ENCODE measurements around the gene UBXN4. TPM values are rescaled to one million over a fixed set of nuclear protein-coding genes. Genes with fewer than 3 reads are reported as not detected.

Gene UBXN4
- total and polyA plus RNA-seq, 2 of the 4 experiments (the other 2 are of a cell fraction): 48.1 to 49.1 TPM

DNA sequence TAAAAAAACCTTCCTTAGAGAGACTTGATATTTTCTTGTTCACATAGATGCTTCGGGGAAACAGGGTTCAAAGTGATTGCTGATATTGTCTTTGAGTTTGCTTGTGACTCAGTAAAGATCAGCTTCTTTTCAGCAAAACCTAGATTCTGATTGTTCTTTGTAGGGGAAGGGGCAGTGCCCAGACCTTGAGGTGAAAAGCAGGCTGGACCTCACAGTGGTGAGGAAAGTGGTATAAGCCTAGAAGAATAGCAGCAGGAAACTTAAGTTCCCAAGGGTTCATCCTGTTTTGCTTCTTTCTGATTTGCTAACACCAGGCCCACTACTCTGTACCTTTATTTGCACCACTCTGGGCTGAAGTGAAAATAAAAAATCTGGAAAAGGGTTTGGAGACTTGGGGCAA lies 20.9 kb downstream of the UBXN4 start:
- Histone ChIP-seq H3K4me2 (ENCODE audit: low read depth, low read length) (no peak overlapping the region), H2BK15ac (ENCODE audit: low read depth, low read length) (no peak overlapping the region), H4K8ac (ENCODE audit: low read depth in 2 of 2, low read length in 2 of 2) (no peak overlapping the region), H3K4me1 (ENCODE audit: control insufficient read depth, insufficient read depth, low read length) (no peaks in the 10 kb centered on the region), H3K18ac (ENCODE audit: low read depth, low read length) (no peak overlapping the region), H3K27me3 (ENCODE audit: control insufficient read depth, insufficient read depth, low read length) (no peaks in the 10 kb centered on the region), H3K23ac (ENCODE audit: low read depth, low read length) (no peak overlapping the region), H2AK9ac (replicated peaks; ENCODE audit: low read depth, low read length, poor library complexity) (no peak overlapping the region), H3K9ac (ENCODE audit: low read depth, low read length) (no peak overlapping the region), H3K9me3 (ENCODE audit: control insufficient read depth, insufficient read depth, low read length) (no peaks in the 10 kb centered on the region), H3K27ac (ENCODE audit: insufficient read depth, low read length) (no peak overlapping the region), H3K4ac (ENCODE audit: low read depth, low read length) (no peak overlapping the region), H3K36me3 (ENCODE audit: control insufficient read depth, insufficient read depth, low read length) (peaks cover 49% of the 10 kb centered on the region), H3K79me1 (ENCODE audit: low read depth in 1 of 2, low read length in 2 of 2) (peaks cover 21% of the 10 kb centered on the region in 2 experiments), H2AFZ (replicated peaks; ENCODE audit: low read length, poor library complexity) (no peak overlapping the region), H3K56ac (ENCODE audit: extremely low read depth, insufficient read depth, low read length) (no peak overlapping the region), H3K14ac (replicated peaks; ENCODE audit: low read depth, low read length) (no peak overlapping the region), H2BK20ac (ENCODE audit: low read depth, low read length) (no peak overlapping the region), H3K9me1 (ENCODE audit: insufficient read depth, low read length) (peaks cover 3% of the 10 kb centered on the region; the same call in 1 of the 2 replicates), H4K5ac (ENCODE audit: low read depth, low read length) (no peak overlapping the region), H3K4me3 (ENCODE audit: insufficient read depth, low read depth, low read length) (no peak overlapping the region), H4K20me1 (ENCODE audit: insufficient read depth, low read length) (no peaks in the 10 kb centered on the region; the same call in 1 of the 2 replicates), H2BK5ac (ENCODE audit: low read depth, low read length, poor library complexity, severe bottlenecking) (no peak overlapping the region), H2AK5ac (ENCODE audit: low read depth, low read length) (no peak overlapping the region), H2BK120ac (ENCODE audit: low read depth, low read length) (no peak overlapping the region), H4K91ac (ENCODE audit: insufficient read depth, low read depth, low read length) (no peak overlapping the region)
- intact Hi-C loops (cut with micrococcal nuclease): no loop called here
- TF ChIP-seq MAZ (IDR thresholded peaks at IDR 0.05; ENCODE audit: borderline replicate concordance, low read depth, low read length) (no peak), RAD21 (IDR thresholded peaks at IDR 0.05; ENCODE audit: low read length) (no peak), NFE2L2 (IDR thresholded peaks at IDR 0.05; ENCODE audit: low read depth, low read length) (no peak), CEBPB (IDR thresholded peaks at IDR 0.05; ENCODE audit: low read depth, low read length) (no peak), CHD1 (IDR thresholded peaks at IDR 0.05; ENCODE audit: low read depth, low read length) (no peak), RFX5 (IDR thresholded peaks at IDR 0.05; ENCODE audit: low read depth, low read length) (no peak), BHLHE40 (IDR thresholded peaks at IDR 0.05; ENCODE audit: low read depth, low read length) (no peak), FOS (IDR thresholded peaks at IDR 0.05; ENCODE audit: low read depth, low read length) (no peak), MAFK (IDR thresholded peaks at IDR 0.05; ENCODE audit: low read depth, low read length) (no peak), SMC3 (IDR thresholded peaks at IDR 0.05; ENCODE audit: low read depth, low read length) (no peak)
- TF ChIP-seq, protein P1, sequence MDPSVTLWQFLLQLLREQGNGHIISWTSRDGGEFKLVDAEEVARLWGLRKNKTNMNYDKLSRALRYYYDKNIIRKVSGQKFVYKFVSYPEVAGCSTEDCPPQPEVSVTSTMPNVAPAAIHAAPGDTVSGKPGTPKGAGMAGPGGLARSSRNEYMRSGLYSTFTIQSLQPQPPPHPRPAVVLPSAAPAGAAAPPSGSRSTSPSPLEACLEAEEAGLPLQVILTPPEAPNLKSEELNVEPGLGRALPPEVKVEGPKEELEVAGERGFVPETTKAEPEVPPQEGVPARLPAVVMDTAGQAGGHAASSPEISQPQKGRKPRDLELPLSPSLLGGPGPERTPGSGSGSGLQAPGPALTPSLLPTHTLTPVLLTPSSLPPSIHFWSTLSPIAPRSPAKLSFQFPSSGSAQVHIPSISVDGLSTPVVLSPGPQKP (IDR thresholded peaks at IDR 0.05; ENCODE audit: borderline replicate concordance, low read depth, low read length): no peak
- TF ChIP-seq, protein P2, sequence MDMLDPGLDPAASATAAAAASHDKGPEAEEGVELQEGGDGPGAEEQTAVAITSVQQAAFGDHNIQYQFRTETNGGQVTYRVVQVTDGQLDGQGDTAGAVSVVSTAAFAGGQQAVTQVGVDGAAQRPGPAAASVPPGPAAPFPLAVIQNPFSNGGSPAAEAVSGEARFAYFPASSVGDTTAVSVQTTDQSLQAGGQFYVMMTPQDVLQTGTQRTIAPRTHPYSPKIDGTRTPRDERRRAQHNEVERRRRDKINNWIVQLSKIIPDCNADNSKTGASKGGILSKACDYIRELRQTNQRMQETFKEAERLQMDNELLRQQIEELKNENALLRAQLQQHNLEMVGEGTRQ (IDR thresholded peaks at IDR 0.05; ENCODE audit: low read depth, low read length): no peak
- POLR2A ChIA-PET (ENCODE audit: unreplicated experiment): no interaction called here
- CTCF ChIA-PET: interaction anchor here (1.3 kb wide), 1 partner anchor 10 kb away, joined by 3 read pairs; no protein-coding TSS in a partner anchor
- dilution Hi-C loops (cut with HindIII; ENCODE audit: low sequenced_read_pairs, unreplicated experiment): no loop called here
- WGBS, 2 experiments (ENCODE audit: extremely low coverage in 2 of 2, insufficient read length in 1 of 2): 100% methylated on average over 1 of the region's 1 CpG; no CpG with 5 or more reads in 1 of the 2 experiments
- DNase-seq (no peak), ATAC-seq (ENCODE audit: low read depth) (no peak)
- BruUV-seq (replicated peaks): no TSS peak
- in situ Hi-C loops (cut with MboI; ENCODE audit: low sequenced_read_pairs): no loop called here

All from IMR-90 (cell line).